Mammary epithelial cell (primary cell): ENCODE data around the gene OSM.

Experiments
- EZH2 ChIP-seq: IDR thresholded peaks from 2 replicates; pipeline ENCODE4 v1.6.1; 2012; ENCODE audit warnings: low read length, inconsistent platforms, borderline replicate concordance
- TF ChIP-seq, protein P1 (sequence below), 2 donors: IDR thresholded peaks in 1 of 2; conservative IDR thresholded peaks in 1 of 2; 2 replicates each; pipeline ENCODE4 v1.5.1; 2011 to 2012; ENCODE audit warnings: inconsistent platforms in 2 of 2, low read length in 2 of 2, mild to moderate bottlenecking in 2 of 2, control low read depth in 1 of 2, low read depth in 1 of 2; ENCODE audit not compliant: insufficient read depth in 1 of 2; ENCODE audit errors: extremely low read depth in 1 of 2

GRCh38 chr22:30287648-30288418 lies 21.2 kb upstream of the OSM start:
- TF ChIP-seq, protein P1, sequence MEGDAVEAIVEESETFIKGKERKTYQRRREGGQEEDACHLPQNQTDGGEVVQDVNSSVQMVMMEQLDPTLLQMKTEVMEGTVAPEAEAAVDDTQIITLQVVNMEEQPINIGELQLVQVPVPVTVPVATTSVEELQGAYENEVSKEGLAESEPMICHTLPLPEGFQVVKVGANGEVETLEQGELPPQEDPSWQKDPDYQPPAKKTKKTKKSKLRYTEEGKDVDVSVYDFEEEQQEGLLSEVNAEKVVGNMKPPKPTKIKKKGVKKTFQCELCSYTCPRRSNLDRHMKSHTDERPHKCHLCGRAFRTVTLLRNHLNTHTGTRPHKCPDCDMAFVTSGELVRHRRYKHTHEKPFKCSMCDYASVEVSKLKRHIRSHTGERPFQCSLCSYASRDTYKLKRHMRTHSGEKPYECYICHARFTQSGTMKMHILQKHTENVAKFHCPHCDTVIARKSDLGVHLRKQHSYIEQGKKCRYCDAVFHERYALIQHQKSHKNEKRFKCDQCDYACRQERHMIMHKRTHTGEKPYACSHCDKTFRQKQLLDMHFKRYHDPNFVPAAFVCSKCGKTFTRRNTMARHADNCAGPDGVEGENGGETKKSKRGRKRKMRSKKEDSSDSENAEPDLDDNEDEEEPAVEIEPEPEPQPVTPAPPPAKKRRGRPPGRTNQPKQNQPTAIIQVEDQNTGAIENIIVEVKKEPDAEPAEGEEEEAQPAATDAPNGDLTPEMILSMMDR (conservative IDR thresholded peaks at IDR 0.05 in 1 of 2, IDR thresholded peaks at IDR 0.05 in 1 of 2; ENCODE audit: extremely low read depth in 1 of 2, insufficient read depth in 1 of 2, low read depth in 1 of 2, low read length in 2 of 2): peak; percentile 57 to 68
- no peak for TF ChIP-seq EZH2
